Measurements from ENCODE around the gene PAX5. TPM values are rescaled to one million over a fixed set of nuclear protein-coding genes. Genes with fewer than 3 reads are reported as not detected.

The PAX5 gene
- total RNA-seq, 1 experiment from 2014 or later: 0.39 TPM

DNA sequence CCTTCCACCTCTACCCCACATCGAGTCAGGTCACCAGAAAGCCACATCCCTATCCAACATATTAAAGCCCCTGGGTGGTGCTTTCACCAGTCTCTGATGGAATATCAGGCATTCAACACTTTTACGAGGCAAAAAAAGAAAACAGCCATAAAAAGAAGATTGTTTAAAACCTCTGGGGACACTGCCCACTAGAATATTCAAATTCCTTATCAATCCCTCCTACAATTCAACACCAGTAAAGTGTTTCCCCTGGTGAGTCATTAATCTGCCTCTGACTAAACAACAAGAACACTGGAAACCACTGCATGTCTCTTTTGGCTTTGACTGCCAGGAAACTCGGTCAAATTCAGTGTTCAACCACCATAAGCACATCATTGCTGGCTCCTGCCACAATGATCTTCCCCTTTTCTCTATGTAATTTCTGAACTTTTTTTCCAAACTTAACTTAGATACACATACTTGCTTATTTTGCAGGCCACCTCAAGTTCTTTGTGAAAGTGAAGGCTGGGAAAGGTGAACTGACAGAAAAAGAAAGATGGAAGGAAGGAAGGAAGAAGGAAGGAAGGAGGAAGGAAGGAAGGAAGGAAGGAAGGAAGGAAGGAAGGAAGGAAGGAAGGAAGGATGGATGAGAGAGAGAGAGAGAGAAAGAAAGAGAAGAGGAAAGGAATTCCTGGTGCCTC lies 105.3 kb downstream of the PAX5 start:
- peaks cover 5% of the 10 kb centered on the region for H3K27me3 Mint-ChIP-seq (ENCODE audit: low read depth)
- no peak overlapping the region for H4K8ac ChIP-seq (replicated peaks; ENCODE audit: insufficient read length, low read depth, low read length)
- H2BK12ac ChIP-seq (ENCODE audit: insufficient read length, low read depth, low read length): no peak overlapping the region
- TF ChIP-seq, protein P1, sequence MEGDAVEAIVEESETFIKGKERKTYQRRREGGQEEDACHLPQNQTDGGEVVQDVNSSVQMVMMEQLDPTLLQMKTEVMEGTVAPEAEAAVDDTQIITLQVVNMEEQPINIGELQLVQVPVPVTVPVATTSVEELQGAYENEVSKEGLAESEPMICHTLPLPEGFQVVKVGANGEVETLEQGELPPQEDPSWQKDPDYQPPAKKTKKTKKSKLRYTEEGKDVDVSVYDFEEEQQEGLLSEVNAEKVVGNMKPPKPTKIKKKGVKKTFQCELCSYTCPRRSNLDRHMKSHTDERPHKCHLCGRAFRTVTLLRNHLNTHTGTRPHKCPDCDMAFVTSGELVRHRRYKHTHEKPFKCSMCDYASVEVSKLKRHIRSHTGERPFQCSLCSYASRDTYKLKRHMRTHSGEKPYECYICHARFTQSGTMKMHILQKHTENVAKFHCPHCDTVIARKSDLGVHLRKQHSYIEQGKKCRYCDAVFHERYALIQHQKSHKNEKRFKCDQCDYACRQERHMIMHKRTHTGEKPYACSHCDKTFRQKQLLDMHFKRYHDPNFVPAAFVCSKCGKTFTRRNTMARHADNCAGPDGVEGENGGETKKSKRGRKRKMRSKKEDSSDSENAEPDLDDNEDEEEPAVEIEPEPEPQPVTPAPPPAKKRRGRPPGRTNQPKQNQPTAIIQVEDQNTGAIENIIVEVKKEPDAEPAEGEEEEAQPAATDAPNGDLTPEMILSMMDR (conservative IDR thresholded peaks at IDR 0.05): no peak
- H3K9me3 ChIP-seq (ENCODE audit: control insufficient read depth, low read depth, low read length): no peaks in the 10 kb centered on the region
- H4K20me1 ChIP-seq (ENCODE audit: control insufficient read depth, insufficient read depth, insufficient read length): no peaks in the 10 kb centered on the region
- H3K27me3 ChIP-seq (ENCODE audit: insufficient read depth, low read length): no peaks in the 10 kb centered on the region
- no peak overlapping the region for H2BK5ac ChIP-seq (ENCODE audit: insufficient read length, low read length)
- H3K79me1 ChIP-seq (ENCODE audit: insufficient read depth, low read depth, low read length, poor library complexity, severe bottlenecking): no peaks in the 10 kb centered on the region
- H2BK15ac ChIP-seq (ENCODE audit: low read depth, low read length): no peak overlapping the region
- no peak overlapping the region for H3K4me2 ChIP-seq (ENCODE audit: insufficient read depth, insufficient read length, low read length)
- no peak overlapping the region for H2BK20ac ChIP-seq (ENCODE audit: low read depth, low read length, poor library complexity, severe bottlenecking)
- no peak overlapping the region for H3K23ac ChIP-seq (ENCODE audit: insufficient read length, low read depth, low read length)
- H3K4me1 ChIP-seq (ENCODE audit: insufficient read depth, low read length): no peaks in the 10 kb centered on the region; the same call in 1 of the 2 replicates
- no peak overlapping the region for H4K5ac ChIP-seq (ENCODE audit: insufficient read length, low read depth, low read length)
- no peak overlapping the region for H3K27ac Mint-ChIP-seq
- H4K91ac ChIP-seq (ENCODE audit: insufficient read length, low read depth, low read length): no peak overlapping the region
- no peak overlapping the region for H3T11ph ChIP-seq (ENCODE audit: low read length)
- H3K4ac ChIP-seq (ENCODE audit: low read depth, low read length): no peak overlapping the region
- H3K18ac ChIP-seq (ENCODE audit: insufficient read length, low read depth, low read length): no peak overlapping the region
- no peak overlapping the region for H2AK5ac ChIP-seq (ENCODE audit: insufficient read length, low read length)
- H2BK120ac ChIP-seq (ENCODE audit: low read depth, low read length, poor library complexity, severe bottlenecking): no peak overlapping the region
- H2AFZ ChIP-seq (ENCODE audit: low read length): no peak overlapping the region
- WGBS (ENCODE audit: extremely low coverage, insufficient read length, low lambda C conversion rate): no CpG with 5 or more reads among the region's 3 CpGs
- H3K14ac ChIP-seq (ENCODE audit: insufficient read depth, low read length): no peak overlapping the region
- H3K79me2 ChIP-seq (ENCODE audit: insufficient read depth, low read length): no peaks in the 10 kb centered on the region
- H3K36me3 Mint-ChIP-seq (ENCODE audit: insufficient read depth in 1 of 3, low read depth in 3 of 3): peaks cover 0 to 3% (median 0%) of the 10 kb centered on the region in 3 experiments; a peak in 1 of 7 replicates
- DNase-seq: no peak
- H3K9me3 Mint-ChIP-seq: peaks cover 3 to 8% of the 10 kb centered on the region in 2 experiments; a peak in 2 of 5 replicates
- no peak overlapping the region for H3K4me3 Mint-ChIP-seq
- H3K4me1 Mint-ChIP-seq: peaks cover 0 to 2% of the 10 kb centered on the region in 2 experiments; a peak in 1 of 4 replicates
- no peak overlapping the region for H3K27ac ChIP-seq (ENCODE audit: insufficient read length, low read depth, low read length)
- no peak overlapping the region for H3K56ac ChIP-seq (ENCODE audit: insufficient read length, low read depth, low read length)
- H3K9ac ChIP-seq (ENCODE audit: extremely low read depth, insufficient read length, low read length): no peak overlapping the region
- no peaks in the 10 kb centered on the region for H3K23me2 ChIP-seq (ENCODE audit: insufficient read length, low read depth, low read length, poor library complexity, severe bottlenecking)
